Activated effector memory CD4-positive, alpha-beta T cell treated with anti-CD3 and anti-CD28 coated beads, Interleukin-2, amount 50 U/mL, for 16 hours (primary cell): ENCODE data around the gene RPS19BP1.

ENCODE experiments used
- DNase-seq: peaks from one replicate; pipeline ENCODE4 v3.0.0-alpha.2; 2020

Gene RPS19BP1

DNA sequence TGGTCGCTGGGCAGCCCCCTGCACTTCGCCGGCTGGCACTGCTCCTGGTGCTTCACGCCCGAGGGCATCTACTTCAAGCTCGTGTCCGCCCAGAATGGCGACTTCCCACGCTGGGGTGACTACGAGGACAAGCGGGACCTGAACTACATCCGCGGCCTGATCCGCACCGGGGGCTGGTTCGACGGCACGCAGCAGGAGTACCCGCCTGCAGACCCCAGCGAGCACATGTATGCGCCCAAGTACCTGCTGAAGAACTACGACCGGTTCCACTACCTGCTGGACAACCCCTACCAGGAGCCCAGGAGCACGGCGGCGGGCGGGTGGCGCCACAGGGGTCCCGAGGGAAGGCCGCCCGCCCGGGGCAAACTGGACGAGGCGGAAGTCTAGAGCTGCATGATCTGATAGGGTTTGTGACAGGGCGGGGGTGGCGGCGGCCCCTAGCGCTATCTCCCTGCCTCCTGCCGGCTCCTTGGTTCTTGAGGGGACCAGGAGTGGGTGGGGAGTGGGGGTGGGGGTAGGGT, 43.9 kb downstream of the RPS19BP1 start:
- no peak for DNase-seq

DNA sequence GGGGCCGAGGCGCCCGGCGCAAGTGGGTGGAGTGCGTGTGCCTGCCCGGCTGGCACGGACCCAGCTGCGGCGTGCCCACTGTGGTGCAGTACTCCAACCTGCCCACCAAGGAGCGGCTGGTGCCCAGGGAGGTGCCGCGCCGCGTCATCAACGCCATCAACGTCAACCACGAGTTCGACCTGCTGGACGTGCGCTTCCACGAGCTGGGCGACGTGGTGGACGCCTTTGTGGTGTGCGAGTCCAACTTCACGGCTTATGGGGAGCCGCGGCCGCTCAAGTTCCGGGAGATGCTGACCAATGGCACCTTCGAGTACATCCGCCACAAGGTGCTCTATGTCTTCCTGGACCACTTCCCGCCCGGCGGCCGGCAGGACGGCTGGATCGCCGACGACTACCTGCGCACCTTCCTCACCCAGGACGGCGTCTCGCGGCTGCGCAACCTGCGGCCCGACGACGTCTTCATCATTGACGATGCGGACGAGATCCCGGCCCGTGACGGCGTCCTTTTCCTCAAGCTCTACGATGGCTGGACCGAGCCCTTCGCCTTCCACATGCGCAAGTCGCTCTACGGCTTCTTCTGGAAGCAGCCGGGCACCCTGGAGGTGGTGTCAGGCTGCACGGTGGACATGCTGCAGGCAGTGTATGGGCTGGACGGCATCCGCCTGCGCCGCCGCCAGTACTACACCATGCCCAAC, 44.6 kb downstream of the RPS19BP1 start:
- DNase-seq = no peak

- DNase-seq = no peak
Observed at GRCh38 chr22:39486951-39487825, 45.4 kb downstream of the RPS19BP1 start.

DNA sequence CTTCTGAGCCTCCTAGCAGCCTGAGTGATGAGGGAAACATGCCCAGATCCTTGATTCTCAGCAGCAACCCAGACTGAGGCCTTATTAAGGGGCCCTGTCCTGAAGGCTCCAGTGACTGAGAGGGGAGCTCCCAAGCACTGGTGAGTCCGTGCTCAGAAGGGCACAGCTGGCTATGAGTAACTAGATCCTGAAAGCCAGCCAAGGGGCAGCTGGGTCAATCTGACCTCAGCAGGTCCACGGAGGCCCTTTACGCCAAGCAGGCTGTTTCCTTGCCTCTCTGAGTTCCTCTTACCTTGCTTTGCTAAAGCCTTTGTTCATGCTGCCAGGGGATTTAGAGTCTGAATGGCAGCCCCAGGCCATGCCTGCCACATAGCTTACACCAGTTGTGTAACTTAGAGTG, 49.8 kb downstream of the RPS19BP1 start:
- DNase-seq = no peak

DNA sequence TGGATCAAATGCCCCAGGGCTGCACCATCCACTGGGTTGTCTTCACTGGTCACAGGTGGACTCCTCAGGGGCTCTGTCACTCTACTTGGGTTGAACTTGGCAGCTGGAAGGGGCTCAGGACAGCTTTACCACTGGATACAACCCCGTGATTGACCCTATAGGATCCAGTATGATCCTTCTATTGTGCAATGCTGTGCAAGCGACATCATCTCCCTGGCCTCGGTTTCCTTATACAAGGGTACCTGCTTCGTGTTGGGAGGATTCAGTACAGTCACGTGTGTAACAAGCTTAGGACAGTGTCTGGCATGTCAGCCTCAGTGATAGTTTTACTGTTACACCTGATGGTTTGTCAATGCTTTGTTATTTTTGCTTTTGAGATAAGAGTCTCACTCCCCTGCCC, 51.0 kb downstream of the RPS19BP1 start:
- DNase-seq = no peak

DNA sequence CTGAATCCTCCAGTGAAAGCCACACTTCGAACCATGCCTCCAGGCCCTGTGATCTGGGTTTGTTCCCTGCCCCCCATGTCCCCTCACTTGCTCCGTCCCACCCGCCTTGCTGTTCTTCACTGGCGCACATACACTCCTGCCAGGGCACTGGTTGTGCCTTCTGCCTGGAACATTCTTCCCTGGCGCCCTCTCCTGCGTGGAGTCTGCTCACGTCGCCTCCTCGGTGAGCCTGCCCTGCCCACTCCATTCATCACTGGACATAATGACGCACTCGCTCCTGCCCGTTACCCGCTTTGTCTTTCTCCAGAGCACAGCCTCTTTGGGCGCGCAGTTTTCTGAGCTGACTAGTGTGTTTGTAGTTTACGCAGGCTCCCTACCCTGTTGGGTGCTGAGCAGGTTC, 51.5 kb downstream of the RPS19BP1 start:
- no peak for DNase-seq

DNA sequence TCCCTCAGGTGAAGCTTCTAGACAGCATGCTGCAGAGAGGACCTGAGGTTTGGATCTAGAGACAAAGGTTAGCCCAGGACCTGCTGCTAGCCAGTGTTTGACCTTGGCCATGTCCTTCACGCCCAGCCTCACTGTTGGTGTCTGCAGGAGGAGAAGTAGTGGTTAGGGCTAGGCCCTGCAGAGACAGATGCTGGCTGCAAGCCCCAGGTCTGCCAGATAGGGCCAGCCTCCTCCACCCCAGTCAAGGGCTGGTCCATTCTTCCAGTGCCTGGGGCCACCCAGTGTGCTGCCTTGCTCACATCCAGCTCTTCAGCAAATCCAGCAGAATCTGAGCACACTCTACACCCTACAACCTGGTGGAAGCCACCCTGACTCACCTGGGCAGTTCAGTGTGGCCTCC, 52.0 kb downstream of the RPS19BP1 start:
- no peak for DNase-seq

GRCh38 chr22:39479254-39479653, 53.3 kb downstream of the RPS19BP1 start:
- no peak for DNase-seq
